ENCODE data around the gene ZFHX3. TPM values are rescaled to one million over a fixed set of nuclear protein-coding genes. Genes with fewer than 3 reads are reported as not detected.

The ZFHX3 gene
- total and polyA plus RNA-seq, 10 of the 15 experiments (the other 5 are each of a cell fraction or from before 2014, with no cell fraction given) = 0.68 to 8.6 (median 2.0) TPM

- no peak for TF ChIP-seq ZNF687 (IDR thresholded peaks at IDR 0.05)
- TF ChIP-seq ZZZ3 (IDR thresholded peaks at IDR 0.05; ENCODE audit: control insufficient read depth, insufficient read length, low read depth) = no peak
- TF ChIP-seq ATF2 (IDR thresholded peaks at IDR 0.05; ENCODE audit: low read length) = no peak
Measured at GRCh38 chr16:72957303-72958277, 90.3 kb downstream of the ZFHX3 start (continued).
